ENCODE data around the gene MT1B.
A peak's percentile ranks its signal among the peaks of the same experiment; 100 is the strongest.
"Not testable (repeated sequence)": the region's sequence is repeated elsewhere in the genome, so short reads cannot be mapped to it uniquely, and the experiment has no call there.

Gene MT1B

GRCh38 chr16:56667581-56668571, 16.2 kb downstream of the MT1B start, which contains the start of gene MT1G:
TSS of gene MT1G (minus strand) at chr16:56668065. CDS start at chr16:56667993, 72 bp downstream.
- DNase-seq (ENCODE audit: low spot score), result peak; percentile 35

DNA sequence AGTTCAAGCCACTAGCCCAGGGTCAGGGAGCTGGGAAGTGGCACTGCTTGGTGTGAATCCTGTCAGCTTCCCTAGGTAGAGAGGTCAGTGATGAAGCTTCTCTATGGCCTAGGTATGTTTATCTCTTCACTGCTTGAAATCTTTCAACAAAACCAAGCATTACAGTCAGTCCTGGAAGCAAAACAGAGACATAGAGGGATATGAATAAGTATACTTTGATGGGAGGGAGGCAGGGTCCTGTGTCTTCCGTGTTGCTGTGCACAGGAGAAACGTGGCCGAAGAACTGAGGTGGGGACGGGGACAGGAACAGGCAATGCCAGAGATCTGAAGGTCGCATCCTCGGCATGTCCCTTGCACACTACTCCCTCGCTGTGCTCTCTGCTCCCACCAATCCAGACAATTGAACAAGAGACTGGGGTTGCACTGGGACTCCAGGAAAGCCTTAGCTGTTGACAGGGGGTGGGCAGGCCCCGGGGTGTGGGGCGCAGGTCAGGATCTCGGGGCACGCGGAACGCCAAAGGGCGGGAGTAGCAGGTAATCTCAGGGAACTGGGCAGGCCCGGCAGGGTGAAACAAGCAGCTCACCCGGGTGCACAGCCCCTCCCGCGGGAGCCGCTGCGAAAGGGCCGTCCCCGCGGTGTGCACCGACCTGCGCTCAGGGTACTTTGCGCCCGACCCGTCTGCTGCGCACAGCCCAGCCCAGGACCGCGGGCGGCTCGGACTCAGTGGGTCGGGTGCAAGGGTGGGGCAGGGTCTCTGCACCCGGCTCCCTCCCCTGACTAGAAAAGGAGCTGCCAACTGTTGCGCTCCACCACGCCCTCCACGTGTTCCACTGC, 17.5 kb downstream of the MT1B start, which contains the start of gene MT1H:
TSS of gene MT1H (plus strand) at position 810 of the 835 bp plus-strand sequence. CDS start 71 bp downstream, outside the sequence.
- no peak for DNase-seq (ENCODE audit: low spot score)

DNA sequence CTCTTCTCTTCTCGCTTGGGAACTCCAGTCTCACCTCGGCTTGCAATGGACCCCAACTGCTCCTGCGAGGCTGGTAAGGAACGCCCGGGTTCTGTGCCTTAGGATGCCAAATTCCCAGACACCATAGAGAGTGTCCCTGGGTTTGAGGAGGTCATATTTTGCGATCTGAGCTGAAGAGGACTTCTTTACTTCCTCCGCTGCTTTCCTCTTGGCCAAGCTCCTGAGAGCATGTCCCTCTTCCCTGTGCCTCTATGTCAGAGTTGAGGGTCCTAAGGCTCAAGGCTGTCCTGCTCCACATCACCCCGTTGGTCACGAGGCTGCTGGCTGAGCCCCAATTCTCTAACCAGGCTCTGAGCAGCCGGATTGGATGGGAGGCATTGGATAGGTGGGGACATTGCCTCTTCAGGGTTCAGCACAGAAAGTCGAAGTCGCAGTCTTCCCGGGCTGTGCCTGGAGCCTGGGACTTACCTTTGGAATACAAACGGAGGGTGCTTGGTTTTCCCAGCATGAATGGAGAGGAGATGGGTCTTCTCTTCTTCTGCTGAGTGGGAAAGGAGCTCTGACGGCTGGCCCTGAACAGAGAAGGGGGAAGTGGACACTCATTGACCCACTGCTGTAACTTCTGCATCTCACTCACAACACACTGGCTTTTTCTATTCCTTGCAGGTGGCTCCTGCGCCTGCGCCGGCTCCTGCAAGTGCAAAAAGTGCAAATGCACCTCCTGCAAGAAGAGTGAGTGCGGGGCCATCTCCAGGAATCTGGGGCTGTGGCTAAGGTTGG, 18.3 kb downstream of the MT1B start:
- DNase-seq (ENCODE audit: low spot score), result no peak

DNA sequence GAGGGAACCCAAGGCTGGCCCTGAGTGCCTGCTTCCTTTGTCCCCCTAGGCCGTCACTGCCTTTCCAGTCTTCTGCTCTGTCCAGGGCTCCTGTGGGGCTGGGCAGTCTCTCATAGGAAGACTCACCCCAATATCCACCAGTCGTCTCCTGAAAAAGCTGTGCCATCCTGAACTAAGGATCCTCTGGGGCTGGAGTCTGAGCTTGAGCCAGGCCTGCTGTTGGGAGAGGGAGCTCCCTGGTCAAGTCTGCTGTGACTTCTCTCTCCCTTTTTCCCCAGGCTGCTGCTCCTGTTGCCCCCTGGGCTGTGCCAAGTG, 18.9 kb downstream of the MT1B start:
- no peak for DNase-seq (ENCODE audit: low spot score)

GRCh38 chr16:56671691-56672090, 20.0 kb downstream of the MT1B start:
- DNase-seq (ENCODE audit: low spot score), result not testable (repeated sequence)

DNA sequence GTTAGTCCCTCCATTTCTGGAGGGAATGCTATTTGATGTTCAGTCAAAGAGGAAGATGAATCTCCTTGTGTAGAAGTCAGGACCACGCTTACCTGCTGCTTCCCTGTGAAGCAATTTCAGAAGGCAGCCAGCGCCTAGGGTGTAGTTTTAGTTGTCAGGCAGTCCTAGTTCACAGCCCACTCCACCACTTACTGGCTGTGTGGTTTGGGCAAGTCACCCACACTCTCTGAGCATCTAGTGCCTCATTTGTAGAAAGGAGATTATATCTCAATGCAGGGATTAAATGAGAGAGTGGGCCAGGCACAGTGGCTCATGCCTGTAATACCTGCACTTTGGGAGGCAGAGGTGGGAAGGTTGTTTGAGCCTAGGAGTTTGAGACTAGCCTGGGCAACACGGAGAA, 20.5 kb downstream of the MT1B start:
- DNase-seq (ENCODE audit: low spot score), result not testable (repeated sequence)

GRCh38 chr16:56672761-56673536, 21.3 kb downstream of the MT1B start:
- DNase-seq (ENCODE audit: low spot score), result no peak

- no peak for DNase-seq (ENCODE audit: low spot score)
Measured at GRCh38 chr16:56673921-56674320, 22.2 kb downstream of the MT1B start.

- not testable (repeated sequence) for DNase-seq (ENCODE audit: low spot score)
Measured at GRCh38 chr16:56674570-56674969, 22.9 kb downstream of the MT1B start.

DNA sequence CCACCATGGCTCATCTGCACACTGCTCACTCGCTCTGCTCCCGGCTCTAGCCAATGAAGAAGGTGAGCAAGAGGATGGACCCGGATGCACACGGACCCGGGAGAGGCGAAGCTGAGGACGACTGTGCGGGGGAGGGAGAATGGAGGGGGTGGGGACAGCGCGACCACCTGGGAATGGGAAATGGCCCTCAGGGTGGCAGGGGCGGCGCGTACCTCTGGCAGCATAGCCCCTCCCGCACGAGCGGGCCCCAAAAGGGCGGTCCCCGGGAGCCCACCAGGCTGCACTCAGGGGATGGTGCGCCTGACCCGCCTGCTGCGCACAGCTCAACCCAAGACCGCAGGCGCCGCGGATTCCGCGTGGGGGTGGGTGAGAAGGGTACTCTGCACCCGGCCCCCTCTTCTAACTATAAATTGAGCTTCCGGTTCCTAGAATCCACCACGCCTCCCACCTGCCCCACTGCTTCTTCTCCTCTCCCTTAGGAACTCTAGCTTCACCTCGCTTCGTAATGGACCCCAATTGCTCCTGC, 24.1 kb downstream of the MT1B start:
- DNase-seq (ENCODE audit: low spot score), result no peak

GRCh38 chr16:56677474-56677873, 25.8 kb downstream of the MT1B start:
- DNase-seq (ENCODE audit: low spot score), result no peak

- DNase-seq (ENCODE audit: low spot score), result no peak
Measured at GRCh38 chr16:56679078-56679730, 27.5 kb downstream of the MT1B start.

DNA sequence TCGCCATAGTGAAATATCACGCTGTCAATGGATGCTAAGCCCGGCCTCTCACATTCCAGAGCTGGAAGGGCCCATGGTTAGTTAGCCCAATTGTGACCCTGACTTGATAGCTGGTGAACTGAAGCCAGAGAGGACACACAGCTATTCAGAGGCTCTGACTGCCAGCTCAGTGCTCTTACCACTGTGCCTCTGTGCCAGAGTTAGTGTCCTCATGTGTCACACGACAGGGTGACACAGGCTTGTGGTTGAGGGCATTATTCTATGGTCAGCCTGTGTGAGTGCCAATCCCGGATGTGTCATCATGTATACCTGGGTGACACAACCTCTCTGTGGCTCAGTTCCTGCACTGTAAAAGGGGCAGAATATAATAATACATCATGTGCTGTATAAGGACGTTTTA, 28.1 kb downstream of the MT1B start:
- no peak for DNase-seq (ENCODE audit: low spot score)

- peak; percentile 90 for DNase-seq (ENCODE audit: low spot score)
Measured at GRCh38 chr16:56681939-56682702, 30.4 kb downstream of the MT1B start, which contains the start of gene MT1X. TSS of gene MT1X (plus strand) at chr16:56682470. CDS start at chr16:56682541, 71 bp downstream.

GRCh38 chr16:56682703-56683397, 31.2 kb downstream of the MT1B start:
- no peak for DNase-seq (ENCODE audit: low spot score)

DNA sequence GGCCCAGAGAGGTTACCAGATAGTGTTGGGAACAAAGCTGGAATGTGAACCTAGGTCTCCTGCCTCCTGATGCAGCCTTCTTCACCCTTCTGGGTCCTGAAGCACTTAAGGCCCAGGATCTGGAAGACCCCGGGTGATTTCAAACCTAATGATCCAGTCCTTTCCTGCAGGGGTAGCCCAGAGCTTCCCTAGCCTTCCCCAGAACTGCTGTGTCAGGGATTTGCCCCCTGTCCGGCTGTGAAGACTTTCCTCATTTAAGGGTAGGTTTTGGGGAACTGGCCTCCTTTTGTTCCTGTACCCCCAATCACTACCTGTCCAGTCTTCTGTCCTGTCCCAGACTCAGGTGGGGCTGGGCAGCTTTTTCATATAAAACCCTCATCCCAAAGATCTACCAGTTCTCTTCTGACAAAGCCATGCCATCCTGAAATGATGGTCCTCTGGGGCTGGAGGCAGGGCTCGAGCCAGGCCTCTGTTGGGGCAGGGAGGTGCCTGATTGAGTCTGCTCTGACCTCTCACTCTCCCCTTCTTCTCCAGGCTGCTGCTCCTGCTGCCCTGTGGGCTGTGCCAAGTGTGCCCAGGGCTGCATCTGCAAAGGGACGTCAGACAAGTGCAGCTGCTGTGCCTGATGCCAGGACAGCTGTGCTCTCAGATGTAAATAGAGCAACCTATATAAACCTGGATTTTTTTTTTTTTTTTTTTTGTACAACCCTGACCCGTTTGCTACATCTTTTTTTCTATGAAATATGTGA, 31.9 kb downstream of the MT1B start:
- DNase-seq (ENCODE audit: low spot score), result no peak

GRCh38 chr16:56684256-56684925, 32.7 kb downstream of the MT1B start:
- no peak for DNase-seq (ENCODE audit: low spot score)

All from hepatic stellate cell (primary cell).